Colonic mucosa (tissue), 4 donors: ENCODE results near the gene KCNN4. TPM values are rescaled to one million over a fixed set of nuclear protein-coding genes. Genes with fewer than 3 reads are reported as not detected.
A peak's percentile ranks its signal among the peaks of the same experiment; 100 is the strongest.
"Not testable (repeated sequence)": the region's sequence is repeated elsewhere in the genome, so short reads cannot be mapped to it uniquely, and the experiment has no call there.

Source experiments
- DNase-seq: peaks from one replicate; pipeline ENCODE4 v3.0.0-alpha.2; 2020
- H3K27ac ChIP-seq: fragments of 200-600 bp; one replicate; pipeline ENCODE4 v1.8.0; 2021
- H3K27me3 ChIP-seq: fragments of 200-600 bp; one replicate; pipeline ENCODE4 v1.8.0; 2021
- H3K36me3 ChIP-seq: fragments of 200-600 bp; one replicate; pipeline ENCODE4 v1.8.0; 2021
- H3K4me1 ChIP-seq: fragments of 200-600 bp; one replicate; pipeline ENCODE4 v1.8.0; 2021; ENCODE audit warnings: mild to moderate bottlenecking
- H3K4me3 ChIP-seq: fragments of 200-600 bp; one replicate; pipeline ENCODE4 v1.8.0; 2021
- H3K9ac ChIP-seq, 2 donors: one replicate each; pipeline ENCODE4 v1.7.0; 2013; ENCODE audit warnings: control low read depth in 2 of 2, low read depth in 2 of 2, low read length in 2 of 2
- H3K9me3 ChIP-seq: fragments of 200-600 bp; one replicate; pipeline ENCODE4 v1.8.0; 2021
- intact Hi-C: fragments of 100-400 bp; cut with DNase I; formaldehyde crosslinking; loops from one replicate; pipeline ENCODE4 v1.14.1; 2022
- total RNA-seq, 2 donors: library from RNA; stranded (reverse); fragmentation: NEBNext Ultra II Directional in 1 of 2; extraction: Animal tissue kit (Norgen Biotek cat#: 25700) in 1 of 2; gene quantifications; one replicate each; pipeline ENCODE4 v1.2.1, GENCODE V29; 2021
- TF ChIP-seq, protein P1 (sequence below): fragments of 200-600 bp; IDR thresholded peaks from one replicate; pipeline ENCODE4 v1.8.0; 2022; ENCODE audit warnings: antibody characterized with exemption, mild to moderate bottlenecking
- donor health status: healthy.
- donor health status: DM: no; HTN: no; CAD: no.
- donor health status: DM: no; HTN: no; CAD: no.

The KCNN4 gene
- total RNA-seq, 2 donors from 2014 or later = 25.4 to 60.9 TPM

DNA sequence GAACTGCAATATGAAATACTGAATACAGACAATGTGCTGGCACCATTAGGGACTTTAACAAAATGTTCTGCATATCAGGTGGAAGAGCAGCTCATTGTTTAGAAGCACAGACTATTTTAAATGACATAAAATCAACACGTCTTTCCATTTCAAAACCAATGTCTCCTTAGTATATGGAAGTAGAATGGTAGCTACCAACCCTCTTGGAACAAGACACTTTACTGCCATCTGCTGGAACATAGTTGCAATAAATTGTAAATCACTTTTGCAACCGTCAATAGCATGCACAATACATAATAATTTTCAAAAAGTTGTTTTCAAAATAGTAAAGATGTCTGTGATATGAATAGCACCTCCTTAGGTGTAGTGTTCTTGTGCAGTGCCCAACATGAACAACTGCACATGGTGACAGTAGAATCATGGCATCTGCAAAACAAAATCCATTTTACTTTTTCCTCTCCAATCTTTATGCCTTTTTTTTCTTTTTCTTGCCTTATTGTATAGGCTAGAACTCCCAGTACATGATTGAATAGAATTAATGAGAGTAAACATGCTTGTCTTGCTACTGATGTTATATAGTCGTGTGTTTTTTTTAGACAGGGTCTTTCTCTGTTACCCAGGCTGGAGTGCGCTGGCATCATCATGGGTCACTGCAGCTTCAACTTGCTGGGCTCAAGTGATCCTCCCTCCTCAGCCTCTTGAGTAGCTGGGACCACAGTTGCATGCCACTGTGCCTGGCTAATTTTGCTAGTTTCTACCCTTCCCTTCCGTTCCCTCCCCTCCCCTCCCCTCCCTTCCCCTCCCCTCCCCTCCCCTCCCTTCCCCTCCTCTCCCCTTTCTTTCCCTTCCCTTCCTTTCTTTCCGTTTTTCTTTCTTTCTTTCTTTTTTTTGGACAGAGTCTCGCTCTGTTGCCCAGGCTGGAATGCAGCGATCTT lies 29.3 kb upstream of the KCNN4 start:
- H3K4me3 ChIP-seq = no peak overlapping the region
- H3K36me3 ChIP-seq = no peaks in the 10 kb centered on the region
- no peaks in the 10 kb centered on the region for H3K27me3 ChIP-seq
- no peak for DNase-seq
- no peak overlapping the region for H3K9ac ChIP-seq
- H3K9me3 ChIP-seq = no peaks in the 10 kb centered on the region
- intact Hi-C loops = loop anchor here (10.0 kb wide), 1 partner anchor 265 kb away; no protein-coding TSS in a partner anchor
- no peak overlapping the region for H3K27ac ChIP-seq
- no peaks in the 10 kb centered on the region for H3K4me1 ChIP-seq
- TF ChIP-seq, protein P1, sequence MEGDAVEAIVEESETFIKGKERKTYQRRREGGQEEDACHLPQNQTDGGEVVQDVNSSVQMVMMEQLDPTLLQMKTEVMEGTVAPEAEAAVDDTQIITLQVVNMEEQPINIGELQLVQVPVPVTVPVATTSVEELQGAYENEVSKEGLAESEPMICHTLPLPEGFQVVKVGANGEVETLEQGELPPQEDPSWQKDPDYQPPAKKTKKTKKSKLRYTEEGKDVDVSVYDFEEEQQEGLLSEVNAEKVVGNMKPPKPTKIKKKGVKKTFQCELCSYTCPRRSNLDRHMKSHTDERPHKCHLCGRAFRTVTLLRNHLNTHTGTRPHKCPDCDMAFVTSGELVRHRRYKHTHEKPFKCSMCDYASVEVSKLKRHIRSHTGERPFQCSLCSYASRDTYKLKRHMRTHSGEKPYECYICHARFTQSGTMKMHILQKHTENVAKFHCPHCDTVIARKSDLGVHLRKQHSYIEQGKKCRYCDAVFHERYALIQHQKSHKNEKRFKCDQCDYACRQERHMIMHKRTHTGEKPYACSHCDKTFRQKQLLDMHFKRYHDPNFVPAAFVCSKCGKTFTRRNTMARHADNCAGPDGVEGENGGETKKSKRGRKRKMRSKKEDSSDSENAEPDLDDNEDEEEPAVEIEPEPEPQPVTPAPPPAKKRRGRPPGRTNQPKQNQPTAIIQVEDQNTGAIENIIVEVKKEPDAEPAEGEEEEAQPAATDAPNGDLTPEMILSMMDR = peak; percentile 57

DNA sequence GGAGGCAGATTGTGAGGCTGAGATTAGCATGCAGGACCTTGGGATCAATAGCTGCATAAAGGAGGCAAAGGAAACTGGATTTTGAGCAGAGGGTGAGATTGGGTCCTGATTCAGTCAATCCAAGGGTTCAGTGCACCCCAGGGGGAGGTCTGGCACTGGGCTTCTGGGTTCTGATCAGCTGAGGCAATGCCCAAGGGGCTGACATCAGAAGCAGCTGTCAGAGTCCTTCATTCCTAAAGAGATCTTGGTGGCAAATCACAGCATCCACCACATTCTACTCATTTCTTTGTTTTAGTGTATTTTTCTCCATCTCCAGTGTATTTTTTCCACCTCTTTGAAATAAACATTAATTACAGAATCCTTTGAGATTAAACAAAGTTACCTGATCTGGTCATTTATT lies 26.9 kb upstream of the KCNN4 start:
- no peaks in the 10 kb centered on the region for H3K9me3 ChIP-seq
- H3K27ac ChIP-seq = no peak overlapping the region
- no peaks in the 10 kb centered on the region for H3K4me1 ChIP-seq
- H3K9ac ChIP-seq = no peak overlapping the region
- H3K4me3 ChIP-seq = no peak overlapping the region
- H3K36me3 ChIP-seq = no peaks in the 10 kb centered on the region
- H3K27me3 ChIP-seq = no peaks in the 10 kb centered on the region
- TF ChIP-seq, protein P1 = no peak
- intact Hi-C loops = loop anchor here (10.0 kb wide), 1 partner anchor 263 kb away; no protein-coding TSS in a partner anchor
- DNase-seq = no peak

DNA sequence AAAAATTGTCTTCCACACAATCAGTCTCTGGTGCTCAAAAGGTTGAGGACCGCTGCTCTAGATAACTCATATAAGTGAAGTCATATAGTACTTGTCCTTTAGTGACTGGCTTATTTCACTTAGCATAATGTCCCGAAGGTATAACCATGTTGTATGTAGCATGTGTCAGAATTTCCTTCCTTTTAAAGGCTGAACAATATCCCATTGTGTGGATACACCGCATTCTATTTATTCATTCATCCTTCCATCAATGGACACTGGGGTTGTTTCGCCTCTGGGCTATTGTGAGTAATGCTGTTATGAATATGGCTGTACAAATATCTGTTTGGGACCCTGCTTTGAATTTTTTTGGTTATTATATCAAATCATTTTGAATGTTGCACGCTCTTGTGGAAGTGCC lies 26.1 kb upstream of the KCNN4 start:
- Histone ChIP-seq H3K27me3 (no peaks in the 10 kb centered on the region), H3K27ac (no peak overlapping the region), H3K9ac (no peak overlapping the region), H3K4me3 (no peak overlapping the region), H3K9me3 (no peaks in the 10 kb centered on the region), H3K4me1 (no peaks in the 10 kb centered on the region), H3K36me3 (no peaks in the 10 kb centered on the region)
- no peak for DNase-seq
- intact Hi-C loops = loop anchor here (10.0 kb wide), 1 partner anchor 262 kb away; no protein-coding TSS in a partner anchor
- TF ChIP-seq, protein P1 = no peak

DNA sequence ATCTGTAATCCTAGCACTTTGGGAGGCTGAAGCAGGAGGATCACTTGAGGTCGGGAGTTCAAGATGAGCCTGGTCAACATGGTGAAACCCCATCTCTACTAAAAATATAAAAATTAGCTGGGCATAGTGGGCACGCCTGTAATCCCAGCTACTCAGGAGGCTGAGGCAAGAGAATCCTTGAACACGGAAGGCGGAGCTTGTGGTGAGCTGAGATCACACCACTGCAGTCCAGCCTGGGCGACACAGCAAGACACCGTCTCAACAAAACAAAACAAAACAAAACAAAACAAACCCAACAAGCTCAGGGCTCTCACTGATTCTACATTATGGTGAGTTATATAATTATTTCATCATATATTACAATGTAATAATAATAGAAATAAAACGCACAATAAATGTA lies 25.6 kb upstream of the KCNN4 start:
- not testable (repeated sequence) for H3K9ac ChIP-seq, DNase-seq, H3K4me1 ChIP-seq, H3K4me3 ChIP-seq, H3K27me3 ChIP-seq, H3K9me3 ChIP-seq, H3K27ac ChIP-seq, H3K36me3 ChIP-seq
- intact Hi-C loops = loop anchor here (10.0 kb wide), 1 partner anchor 262 kb away; no protein-coding TSS in a partner anchor

DNA sequence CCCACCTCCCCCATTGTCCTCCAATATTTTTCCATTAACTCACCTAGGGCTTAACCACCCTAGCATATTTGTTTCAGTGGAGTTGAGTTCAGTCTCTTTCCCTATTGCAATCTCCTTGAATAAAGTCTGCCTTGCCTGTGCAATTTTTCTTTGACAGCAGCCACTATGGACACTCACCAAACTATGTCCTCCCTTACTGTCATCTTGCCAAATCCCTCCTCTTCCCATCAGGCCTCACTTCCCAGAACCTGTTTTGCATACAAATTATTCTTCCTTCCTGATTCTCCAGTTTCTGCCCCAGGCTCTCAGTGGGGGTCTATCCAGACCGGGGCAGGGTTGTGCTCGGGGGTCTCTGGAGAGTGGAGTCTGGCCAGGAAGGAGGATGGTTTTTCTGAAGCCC lies 23.7 kb upstream of the KCNN4 start:
- intact Hi-C loops = loop anchor here (10.0 kb wide), 1 partner anchor 260 kb away; no protein-coding TSS in a partner anchor
- Histone ChIP-seq H3K4me1 (no peaks in the 10 kb centered on the region), H3K4me3 (no peak overlapping the region), H3K9me3 (no peaks in the 10 kb centered on the region), H3K9ac (no peak overlapping the region), H3K27me3 (no peaks in the 10 kb centered on the region), H3K36me3 (no peaks in the 10 kb centered on the region), H3K27ac (no peak overlapping the region)
- TF ChIP-seq, protein P1 = no peak
- no peak for DNase-seq
